ENCODE measurements around the gene TIGAR. TPM values are rescaled to one million over a fixed set of nuclear protein-coding genes. Genes with fewer than 3 reads are reported as not detected.
A peak's percentile ranks its signal among the peaks of the same experiment; 100 is the strongest.

Gene TIGAR
- total RNA-seq: 1 to 10 TPM; 1.8 to 4.4 (median 2.5) TPM

- TF ChIP-seq EP300 (IDR thresholded peaks at IDR 0.05) (peak in 1 of 2 donors; percentile 79), POLR2A (IDR thresholded peaks at IDR 0.05) (peak; percentile 34 to 75), CTCF (IDR thresholded peaks at IDR 0.05) (peak in 2 of 5 experiments; percentile 14 to 40)
- peak; percentile 74 to 81 for DNase-seq (ENCODE audit: low spot score in 2 of 2)
- no peaks in the 10 kb centered on the region for H3K9me3 ChIP-seq
- WGBS, 2 donors: 0 to 1% methylated on average over 33 to 56 of the region's 76 CpGs
- peak within 1 kb of the TSS; percentile 9 to 84 (median 76) for H3K27ac ChIP-seq
- H3K27me3 ChIP-seq: no peaks in the 10 kb centered on the region
- peak within 1 kb of the TSS; percentile 54 to 89 (median 80) for H3K4me3 ChIP-seq
- peaks cover 0 to 31% (median 6%) of the 10 kb centered on the region in 4 donors for H3K4me1 ChIP-seq
- no peaks in the 10 kb centered on the region for H3K36me3 ChIP-seq
Measured at GRCh38 chr12:4320853-4321701, at the start of gene TIGAR. TIGAR (plus strand) TSS chr12:4321213; CDS start chr12:4321272, 59 bp downstream.

GRCh38 chr12:4271717-4272423 lies 49.1 kb upstream of the TIGAR start:
- Histone ChIP-seq H3K9me3 (no peaks in the 10 kb centered on the region), H3K27me3 (peaks cover 0 to 70% of the 10 kb centered on the region in 2 donors), H3K27ac (peak overlapping the region; percentile 91 to 96 (median 94)), H3K4me1 (peaks cover 0 to 56% (median 15%) of the 10 kb centered on the region in 4 donors), H3K36me3 (no peaks in the 10 kb centered on the region), H3K4me3 (peak overlapping the region; percentile 71 to 82 (median 72))
- WGBS, 2 donors: 1% methylated on average over 33 to 42 of the region's 43 CpGs
- DNase-seq (ENCODE audit: low spot score in 2 of 2): peak; percentile 63 to 69
- TF ChIP-seq CTCF (IDR thresholded peaks at IDR 0.05) (no peak), POLR2A (IDR thresholded peaks at IDR 0.05) (peak; percentile 61 to 64), EP300 (IDR thresholded peaks at IDR 0.05) (peak in 1 of 2 donors; percentile 73)

- Histone ChIP-seq H3K36me3 (peaks cover 0 to 4% (median 0%) of the 10 kb centered on the region in 3 donors), H3K27ac (peak overlapping the region; percentile 91 to 96 (median 94)), H3K27me3 (peaks cover 0 to 63% of the 10 kb centered on the region in 2 donors), H3K4me1 (peaks cover 0 to 63% (median 22%) of the 10 kb centered on the region in 4 donors), H3K4me3 (peak overlapping the region; percentile 71 to 82 (median 72)), H3K9me3 (no peaks in the 10 kb centered on the region)
- WGBS, 2 donors: 1% methylated on average over 43 to 53 of the region's 62 CpGs
- no peak for DNase-seq (ENCODE audit: low spot score in 2 of 2)
- TF ChIP-seq EP300 (IDR thresholded peaks at IDR 0.05) (peak in 1 of 2 donors; percentile 36), POLR2A (IDR thresholded peaks at IDR 0.05) (no peak), CTCF (IDR thresholded peaks at IDR 0.05) (peak in 1 of 5 experiments; percentile 5)
Measured at GRCh38 chr12:4272424-4273272, 48.4 kb upstream of the TIGAR start.

GRCh38 chr12:4273273-4273651 lies 47.8 kb upstream of the TIGAR start:
- peak overlapping the region; percentile 91 to 96 (median 94) for H3K27ac ChIP-seq
- TF ChIP-seq EP300 (IDR thresholded peaks at IDR 0.05) (no peak), POLR2A (IDR thresholded peaks at IDR 0.05) (no peak), CTCF (IDR thresholded peaks at IDR 0.05) (no peak)
- peaks cover 0 to 56% of the 10 kb centered on the region in 2 donors for H3K27me3 ChIP-seq
- H3K36me3 ChIP-seq: peaks cover 0 to 10% (median 0%) of the 10 kb centered on the region in 3 donors
- DNase-seq (ENCODE audit: low spot score in 2 of 2): no peak
- no peaks in the 10 kb centered on the region for H3K9me3 ChIP-seq
- 0 to 1% methylated on average over 10 of the region's 10 CpGs for WGBS, 2 donors
- peak overlapping the region; percentile 71 to 82 (median 72) for H3K4me3 ChIP-seq
- peaks cover 0 to 63% (median 25%) of the 10 kb centered on the region in 4 donors for H3K4me1 ChIP-seq
